Thyroid gland (tissue), 4 donors: Measurements from ENCODE around the gene DNAJC30. TPM values are rescaled to one million over a fixed set of nuclear protein-coding genes. Genes with fewer than 3 reads are reported as not detected.
A peak's percentile ranks its signal among the peaks of the same experiment; 100 is the strongest.
"Not testable (repeated sequence)": the region's sequence is repeated elsewhere in the genome, so short reads cannot be mapped to it uniquely, and the experiment has no call there.

Experiments used
- DNase-seq, 2 donors: peaks; one replicate each; pipeline ENCODE4 v3.0.0-alpha.2; 2019
- H3K27ac ChIP-seq, 3 donors: fragments of 200-600 bp; sonication (generic); 1 replicate in 2 of 3; 2 replicates in 1 of 3; pipeline ENCODE4 v1.5.1; 2016 to 2019; ENCODE audit warnings: mild to moderate bottlenecking in 1 of 3, moderate library complexity in 1 of 3
- H3K27me3 ChIP-seq: fragments of 200-600 bp; sonication (generic); one replicate; pipeline ENCODE4 v1.5.1; 2019
- H3K36me3 ChIP-seq, 2 donors: fragments of 200-600 bp; sonication (generic); one replicate each; pipeline ENCODE4 v1.5.1; 2016 to 2019
- H3K4me1 ChIP-seq, 2 donors: fragments of 200-600 bp; sonication (generic); one replicate each; pipeline ENCODE4 v1.5.1; 2017 to 2019
- H3K4me3 ChIP-seq, 3 donors: fragments of 200-600 bp; sonication (generic); replicated peaks in 1 of 3; 1 replicate in 2 of 3; 2 replicates in 1 of 3; pipeline ENCODE4 v1.5.1; 2016; ENCODE audit warnings: mild to moderate bottlenecking in 1 of 3
- H3K9me3 ChIP-seq: fragments of 200-600 bp; sonication (generic); one replicate; pipeline ENCODE4 v1.5.1; 2017
- POLR2A ChIP-seq, 2 donors: fragments of 450-650 bp; IDR thresholded peaks; one replicate each; pipeline ENCODE4 v1.6.1; 2017; ENCODE audit warnings: antibody characterized with exemption in 2 of 2, mild to moderate bottlenecking in 2 of 2, moderate library complexity in 1 of 2
- WGBS, 2 donors: methylation state at CpG; one replicate each; pipeline ENCODE4 v1.1.5; 2017; 5-methylcytosine and 5-hydroxymethylcytosine counted together
- intact Hi-C: fragments of 100-400 bp; cut with DNase I; formaldehyde crosslinking; loops from one replicate; pipeline ENCODE4 v1.15.1; 2023
- total RNA-seq, 4 donors: library from RNA; depleted of rRNA; stranded (reverse); fragments of >200 nt; gene quantifications; one replicate each; pipeline ENCODE4 v1.2.3, GENCODE V29; 2016
- TF ChIP-seq, protein P1 (sequence below), 6 experiments: fragments of 200-600 bp in 3 of 6; fragments of 450-650 bp in 3 of 6; sonication (generic) in 3 of 6; IDR thresholded peaks; one replicate each; pipeline ENCODE4 v1.5.1; 2016 to 2019; ENCODE audit warnings: antibody characterized with exemption in 6 of 6, mild to moderate bottlenecking in 2 of 6, inconsistent platforms in 1 of 6, moderate library complexity in 1 of 6

The DNAJC30 gene
- total RNA-seq, 4 donors from 2014 or later = 9.0 to 19.1 (median 14.8) TPM

DNA sequence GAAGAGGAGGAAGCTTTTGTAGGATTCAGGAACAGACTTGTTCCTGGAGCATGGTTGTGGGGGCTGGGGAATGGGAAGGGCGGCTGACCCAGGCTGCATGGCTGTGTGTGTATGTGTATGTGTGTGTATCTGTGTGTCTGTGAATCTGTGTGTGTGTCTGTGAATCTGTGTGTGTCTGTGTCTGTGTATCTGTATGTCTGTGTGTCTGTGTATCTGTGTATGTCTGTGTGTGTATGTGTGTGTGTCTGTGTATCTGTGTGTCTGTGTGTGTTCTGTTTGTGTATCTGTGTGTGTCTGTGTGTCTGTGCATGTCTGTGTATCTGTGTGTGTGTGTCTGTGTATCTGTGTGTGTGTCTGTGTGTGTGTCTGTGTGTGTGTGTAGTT lies 42.8 kb upstream of the DNAJC30 start:
- Histone ChIP-seq H3K4me1 (peaks cover 8 to 12% of the 10 kb centered on the region in 2 donors), H3K4me3 (no peak overlapping the region), H3K36me3 (no peaks in the 10 kb centered on the region), H3K27ac (no peak overlapping the region), H3K9me3 (no peaks in the 10 kb centered on the region), H3K27me3 (no peaks in the 10 kb centered on the region)
- no peak for DNase-seq
- WGBS, 2 donors = 80 to 92% methylated on average over 1 of the region's 1 CpG
- intact Hi-C loops = loop anchor here (2.0 kb wide), 1 partner anchor 117 kb away; no protein-coding TSS in a partner anchor
- TF ChIP-seq, protein P1, sequence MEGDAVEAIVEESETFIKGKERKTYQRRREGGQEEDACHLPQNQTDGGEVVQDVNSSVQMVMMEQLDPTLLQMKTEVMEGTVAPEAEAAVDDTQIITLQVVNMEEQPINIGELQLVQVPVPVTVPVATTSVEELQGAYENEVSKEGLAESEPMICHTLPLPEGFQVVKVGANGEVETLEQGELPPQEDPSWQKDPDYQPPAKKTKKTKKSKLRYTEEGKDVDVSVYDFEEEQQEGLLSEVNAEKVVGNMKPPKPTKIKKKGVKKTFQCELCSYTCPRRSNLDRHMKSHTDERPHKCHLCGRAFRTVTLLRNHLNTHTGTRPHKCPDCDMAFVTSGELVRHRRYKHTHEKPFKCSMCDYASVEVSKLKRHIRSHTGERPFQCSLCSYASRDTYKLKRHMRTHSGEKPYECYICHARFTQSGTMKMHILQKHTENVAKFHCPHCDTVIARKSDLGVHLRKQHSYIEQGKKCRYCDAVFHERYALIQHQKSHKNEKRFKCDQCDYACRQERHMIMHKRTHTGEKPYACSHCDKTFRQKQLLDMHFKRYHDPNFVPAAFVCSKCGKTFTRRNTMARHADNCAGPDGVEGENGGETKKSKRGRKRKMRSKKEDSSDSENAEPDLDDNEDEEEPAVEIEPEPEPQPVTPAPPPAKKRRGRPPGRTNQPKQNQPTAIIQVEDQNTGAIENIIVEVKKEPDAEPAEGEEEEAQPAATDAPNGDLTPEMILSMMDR (IDR thresholded peaks at IDR 0.05) = peak in 2 of 6 experiments; percentile 1 to 2
- no peak for TF ChIP-seq POLR2A (IDR thresholded peaks at IDR 0.05)

DNA sequence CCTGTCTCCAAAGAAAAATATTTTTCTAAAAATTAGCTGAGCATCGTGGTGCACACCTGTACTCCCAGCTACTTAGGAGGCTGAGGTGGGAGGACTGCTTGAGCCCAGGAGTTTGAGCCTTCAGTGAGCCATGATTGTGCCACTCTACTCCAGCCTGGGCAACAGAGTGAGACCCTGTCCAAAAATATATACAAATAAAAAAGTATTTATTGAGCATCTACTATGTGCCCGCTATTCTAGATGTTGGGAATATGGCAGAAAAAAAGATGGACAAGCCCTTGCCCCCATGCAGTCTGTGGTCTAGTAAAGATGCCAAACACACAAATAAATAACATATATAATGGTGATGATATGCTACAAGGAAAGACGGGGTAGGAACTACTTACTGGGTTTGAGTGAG lies 40.6 kb upstream of the DNAJC30 start:
- H3K27me3 ChIP-seq = no peaks in the 10 kb centered on the region
- H3K36me3 ChIP-seq = no peaks in the 10 kb centered on the region
- H3K9me3 ChIP-seq = no peaks in the 10 kb centered on the region
- WGBS, 2 donors = 94 to 95% methylated on average over 3 of the region's 3 CpGs
- peaks cover 10 to 17% of the 10 kb centered on the region in 2 donors for H3K4me1 ChIP-seq
- no peak overlapping the region for H3K4me3 ChIP-seq
- intact Hi-C loops = no loop called here
- TF ChIP-seq, protein P1 (IDR thresholded peaks at IDR 0.05) = no peak
- no peak for TF ChIP-seq POLR2A (IDR thresholded peaks at IDR 0.05)
- H3K27ac ChIP-seq = no peak overlapping the region
- DNase-seq = no peak

DNA sequence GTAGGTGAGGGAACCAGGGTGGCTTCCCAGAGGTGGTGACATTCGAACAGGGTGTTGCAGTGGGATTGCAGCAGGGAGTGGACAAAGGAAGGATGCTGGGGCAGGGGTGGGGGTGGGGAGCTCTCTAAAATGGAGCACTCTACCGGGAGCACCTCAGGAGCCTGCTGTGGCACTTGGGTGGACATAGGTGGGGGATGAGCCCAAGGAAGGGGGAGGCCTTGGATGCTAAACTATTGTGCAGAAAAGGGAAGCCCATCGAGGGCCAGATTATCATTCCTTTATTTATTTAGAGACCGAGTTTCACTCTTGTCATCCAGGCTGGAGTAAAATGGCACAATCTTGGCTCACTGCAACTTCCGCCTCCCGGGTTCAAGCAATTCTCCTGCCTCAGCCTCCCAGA lies 39.5 kb upstream of the DNAJC30 start:
- no peak overlapping the region for H3K4me3 ChIP-seq
- H3K36me3 ChIP-seq = no peaks in the 10 kb centered on the region
- 70 to 79% methylated on average over 6 of the region's 6 CpGs for WGBS, 2 donors
- TF ChIP-seq, protein P1 (IDR thresholded peaks at IDR 0.05) = no peak
- no peak for TF ChIP-seq POLR2A (IDR thresholded peaks at IDR 0.05)
- H3K27me3 ChIP-seq = no peaks in the 10 kb centered on the region
- peaks cover 12 to 27% of the 10 kb centered on the region in 2 donors for H3K4me1 ChIP-seq
- DNase-seq = no peak
- intact Hi-C loops = no loop called here
- H3K27ac ChIP-seq = no peak overlapping the region
- no peaks in the 10 kb centered on the region for H3K9me3 ChIP-seq

DNA sequence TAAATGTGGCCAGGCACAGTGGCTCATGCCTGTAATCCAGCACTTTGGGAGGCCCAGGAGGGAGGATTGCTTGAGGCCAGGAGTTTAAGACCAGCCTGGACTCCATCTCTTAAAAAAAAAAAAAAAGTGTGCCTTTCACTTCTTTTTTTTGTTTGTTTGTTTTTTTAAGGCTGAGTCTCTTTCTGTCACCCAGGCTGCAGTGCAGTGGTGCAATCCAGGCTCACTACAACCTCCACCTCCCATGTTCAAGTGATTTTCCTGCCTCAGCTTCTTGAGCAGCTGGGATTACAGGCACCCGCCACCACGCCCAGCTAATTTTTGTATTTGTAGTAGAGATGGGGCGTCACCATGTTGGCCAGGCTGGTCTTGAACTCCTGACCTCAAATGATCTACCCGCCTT lies 38.9 kb upstream of the DNAJC30 start:
- H3K9me3 ChIP-seq, H3K36me3 ChIP-seq, H3K4me3 ChIP-seq, DNase-seq, H3K27me3 ChIP-seq, intact Hi-C loops: not testable (repeated sequence)
- 77 to 83% methylated on average over 4 of the region's 4 CpGs for WGBS, 2 donors
- Histone ChIP-seq H3K4me1 (peaks cover 12 to 29% of the 10 kb centered on the region in 2 donors), H3K27ac (peak overlapping the region in 2 of 3 donors; percentile 9 to 17)

DNA sequence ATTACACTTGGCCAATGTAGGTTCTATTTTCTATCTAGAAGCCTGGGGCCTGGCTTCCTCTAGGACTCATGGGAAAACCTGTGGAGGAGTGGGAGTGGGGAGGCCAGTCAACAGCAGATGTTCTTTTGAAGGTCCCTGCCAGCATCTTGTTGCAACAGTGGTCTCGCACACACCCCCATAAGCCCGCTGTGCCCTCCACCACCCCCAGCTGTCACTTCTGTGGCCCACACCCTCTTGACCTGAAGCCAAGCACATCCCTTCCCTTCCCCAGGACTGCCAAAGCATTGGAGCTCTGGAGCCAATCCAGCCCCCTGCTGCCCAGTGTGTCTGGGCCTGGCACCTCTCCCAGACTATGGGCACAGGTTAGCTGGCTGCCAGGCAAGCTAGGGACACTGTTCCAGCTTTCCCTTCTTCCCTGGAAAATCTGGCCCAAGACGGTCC lies 38.1 kb upstream of the DNAJC30 start:
- Histone ChIP-seq H3K9me3 (no peaks in the 10 kb centered on the region), H3K27me3 (no peaks in the 10 kb centered on the region), H3K36me3 (no peaks in the 10 kb centered on the region), H3K4me1 (peaks cover 12 to 29% of the 10 kb centered on the region in 2 donors), H3K4me3 (no peak overlapping the region), H3K27ac (peak overlapping the region in 2 of 3 donors; percentile 17 to 24)
- intact Hi-C loops = no loop called here
- TF ChIP-seq POLR2A (IDR thresholded peaks at IDR 0.05) = no peak
- TF ChIP-seq, protein P1 (IDR thresholded peaks at IDR 0.05) = peak in 2 of 6 experiments; percentile 8 to 15
- 21 to 57% methylated on average over 2 to 3 of the region's 3 CpGs for WGBS, 2 donors
- peak; percentile 95 to 96 for DNase-seq

DNA sequence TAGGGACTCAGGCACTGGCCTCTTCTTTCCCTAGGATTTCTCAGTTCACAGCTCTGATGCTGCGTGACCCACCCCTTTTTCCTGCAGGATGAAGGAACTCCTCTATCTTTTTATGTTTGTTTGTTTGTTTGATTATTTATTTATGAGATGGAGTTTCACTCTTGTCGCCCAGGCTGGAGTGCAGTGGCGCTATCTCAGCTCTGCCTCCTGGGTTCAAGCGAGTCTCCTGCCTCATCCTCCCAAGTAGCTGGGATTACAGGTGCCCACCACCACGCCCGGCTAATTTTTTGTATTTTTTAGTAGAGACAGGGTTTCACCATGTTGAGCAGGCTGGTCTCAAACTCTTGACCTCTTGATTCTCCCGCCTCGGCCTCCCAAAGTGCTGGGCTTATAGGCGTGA lies 37.2 kb upstream of the DNAJC30 start:
- H3K4me1 ChIP-seq = peaks cover 12 to 29% of the 10 kb centered on the region in 2 donors
- H3K27me3 ChIP-seq, intact Hi-C loops, H3K9me3 ChIP-seq, DNase-seq, H3K27ac ChIP-seq, H3K36me3 ChIP-seq, H3K4me3 ChIP-seq: not testable (repeated sequence)
- 95 to 96% methylated on average over 9 of the region's 9 CpGs for WGBS, 2 donors
